ENCODE results near the gene TMEM237.
A peak's percentile ranks its signal among the peaks of the same experiment; 100 is the strongest.

The TMEM237 gene

DNA sequence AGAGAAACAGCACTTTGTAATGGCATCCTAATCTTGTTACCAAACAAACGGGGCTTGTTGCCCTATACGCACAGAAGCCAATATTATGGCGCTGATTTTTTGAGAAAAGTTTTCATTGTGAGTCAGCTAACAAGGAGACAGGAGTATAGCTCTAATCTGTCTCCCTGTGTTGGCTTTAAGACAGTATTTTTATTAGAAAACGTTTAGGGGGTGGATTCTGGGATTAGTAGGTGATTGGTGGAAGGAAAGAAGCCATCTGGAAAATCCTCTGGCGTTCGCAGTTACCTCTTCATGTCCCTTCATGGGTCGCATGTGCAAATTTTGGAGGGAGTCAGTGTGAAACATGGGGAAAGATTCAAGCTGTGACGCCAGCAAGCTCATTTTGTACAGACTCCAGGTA is 698 bp upstream of the TMEM237 start:
- no peaks in the 10 kb centered on the region for H3K27me3 ChIP-seq (replicated peaks; ENCODE audit: control insufficient read depth, insufficient read depth, low read length, poor library complexity, severe bottlenecking)
- no peaks in the 10 kb centered on the region for H3K4me1 ChIP-seq (ENCODE audit: control insufficient read depth, insufficient read depth, low read length, poor library complexity, severe bottlenecking)
- H3K9me3 ChIP-seq (ENCODE audit: control insufficient read depth, low read length), result no peaks in the 10 kb centered on the region
- DNase-seq, result no peak
- no peaks in the 10 kb centered on the region for H3K36me3 ChIP-seq (ENCODE audit: control insufficient read depth, insufficient read depth, low read length)
- H3K27ac ChIP-seq (ENCODE audit: insufficient read depth, low read length, poor library complexity, severe bottlenecking), result no peak overlapping the region
- H3K4me3 ChIP-seq (ENCODE audit: insufficient read depth, low read depth, low read length, poor library complexity, severe bottlenecking), result no peak overlapping the region

DNA sequence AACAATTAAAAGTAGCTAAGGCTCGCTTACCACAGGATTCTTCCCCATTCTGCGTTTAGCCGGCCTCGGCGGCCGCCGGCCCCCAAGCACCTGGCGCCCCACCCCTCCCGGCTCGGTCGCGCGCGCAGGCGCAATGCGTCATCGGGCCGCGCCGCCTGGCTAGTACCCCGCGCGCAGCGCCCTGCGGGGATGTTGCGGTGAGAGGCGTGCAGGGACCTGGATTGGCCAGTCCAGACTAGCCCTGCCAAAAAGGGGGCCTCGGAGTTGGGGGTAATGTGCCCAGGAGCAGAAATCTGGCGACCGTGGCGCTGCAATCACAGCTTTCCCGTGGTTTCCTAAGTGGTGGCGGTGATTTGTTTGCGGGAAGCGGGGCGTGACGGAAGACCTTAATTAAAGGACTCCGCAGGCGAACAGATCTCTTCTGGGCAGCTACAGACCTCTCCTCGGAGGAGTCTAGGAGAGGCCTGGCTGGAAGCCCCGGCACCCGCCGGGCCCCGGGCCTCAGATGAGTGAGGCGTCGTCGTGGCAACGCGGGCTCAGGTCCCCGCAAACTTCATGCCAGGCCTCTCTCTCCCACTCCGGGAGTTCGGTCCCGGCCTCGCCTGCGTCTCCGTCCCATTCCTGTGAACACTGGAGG is 606 bp downstream of the TMEM237 start:
- Histone ChIP-seq H3K27me3 (replicated peaks; ENCODE audit: control insufficient read depth, insufficient read depth, low read length, poor library complexity, severe bottlenecking) (no peaks in the 10 kb centered on the region), H3K4me3 (ENCODE audit: insufficient read depth, low read depth, low read length, poor library complexity, severe bottlenecking) (peak overlapping the region; percentile 99), H3K4me1 (ENCODE audit: control insufficient read depth, insufficient read depth, low read length, poor library complexity, severe bottlenecking) (no peaks in the 10 kb centered on the region), H3K27ac (ENCODE audit: insufficient read depth, low read length, poor library complexity, severe bottlenecking) (peak overlapping the region; percentile 90), H3K9me3 (ENCODE audit: control insufficient read depth, low read length) (no peaks in the 10 kb centered on the region), H3K36me3 (ENCODE audit: control insufficient read depth, insufficient read depth, low read length) (no peaks in the 10 kb centered on the region)
- DNase-seq, result peak; percentile 71 to 79 (median 74)

GRCh38 chr2:201642086-201642578 is 1.2 kb downstream of the TMEM237 start:
- Histone ChIP-seq H3K36me3 (ENCODE audit: control insufficient read depth, insufficient read depth, low read length) (no peaks in the 10 kb centered on the region), H3K4me1 (ENCODE audit: control insufficient read depth, insufficient read depth, low read length, poor library complexity, severe bottlenecking) (no peaks in the 10 kb centered on the region), H3K27ac (ENCODE audit: insufficient read depth, low read length, poor library complexity, severe bottlenecking) (peak overlapping the region; percentile 90), H3K27me3 (replicated peaks; ENCODE audit: control insufficient read depth, insufficient read depth, low read length, poor library complexity, severe bottlenecking) (no peaks in the 10 kb centered on the region), H3K9me3 (ENCODE audit: control insufficient read depth, low read length) (no peaks in the 10 kb centered on the region), H3K4me3 (ENCODE audit: insufficient read depth, low read depth, low read length, poor library complexity, severe bottlenecking) (peak overlapping the region; percentile 99)
- no peak for DNase-seq

GRCh38 chr2:201639205-201639604 is 4.1 kb downstream of the TMEM237 start:
- no peak for DNase-seq
- Histone ChIP-seq H3K4me1 (ENCODE audit: control insufficient read depth, insufficient read depth, low read length, poor library complexity, severe bottlenecking) (no peaks in the 10 kb centered on the region), H3K36me3 (ENCODE audit: control insufficient read depth, insufficient read depth, low read length) (no peaks in the 10 kb centered on the region), H3K9me3 (ENCODE audit: control insufficient read depth, low read length) (no peaks in the 10 kb centered on the region), H3K27ac (ENCODE audit: insufficient read depth, low read length, poor library complexity, severe bottlenecking) (no peak overlapping the region), H3K4me3 (ENCODE audit: insufficient read depth, low read depth, low read length, poor library complexity, severe bottlenecking) (no peak overlapping the region), H3K27me3 (replicated peaks; ENCODE audit: control insufficient read depth, insufficient read depth, low read length, poor library complexity, severe bottlenecking) (no peaks in the 10 kb centered on the region)

DNA sequence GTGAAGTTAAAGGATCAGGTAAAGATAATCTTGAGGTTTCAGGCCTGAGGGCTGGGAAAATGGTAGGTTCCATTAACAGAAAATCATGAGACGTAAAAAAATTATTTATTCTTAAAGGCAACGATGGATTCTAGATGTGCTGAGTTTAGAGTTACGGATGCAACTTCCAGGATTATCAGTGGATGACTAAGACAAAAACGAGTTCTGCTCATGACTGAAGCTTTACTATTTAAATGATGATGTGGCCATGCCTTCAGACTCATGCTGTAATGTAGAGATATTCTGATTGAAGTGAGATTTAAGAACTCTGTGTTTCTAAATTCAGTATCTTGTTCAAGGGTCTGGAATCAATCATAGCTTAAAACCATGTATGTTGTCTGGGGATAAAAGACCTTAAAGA is 5.0 kb downstream of the TMEM237 start:
- no peak overlapping the region for H3K27ac ChIP-seq (ENCODE audit: insufficient read depth, low read length, poor library complexity, severe bottlenecking)
- H3K4me1 ChIP-seq (ENCODE audit: control insufficient read depth, insufficient read depth, low read length, poor library complexity, severe bottlenecking), result no peaks in the 10 kb centered on the region
- no peak for DNase-seq
- H3K9me3 ChIP-seq (ENCODE audit: control insufficient read depth, low read length), result no peaks in the 10 kb centered on the region
- H3K4me3 ChIP-seq (ENCODE audit: insufficient read depth, low read depth, low read length, poor library complexity, severe bottlenecking), result no peak overlapping the region
- H3K36me3 ChIP-seq (ENCODE audit: control insufficient read depth, insufficient read depth, low read length), result no peaks in the 10 kb centered on the region
- no peaks in the 10 kb centered on the region for H3K27me3 ChIP-seq (replicated peaks; ENCODE audit: control insufficient read depth, insufficient read depth, low read length, poor library complexity, severe bottlenecking)

GRCh38 chr2:201633661-201634249 is 9.5 kb downstream of the TMEM237 start:
- H3K36me3 ChIP-seq (ENCODE audit: control insufficient read depth, insufficient read depth, low read length), result no peaks in the 10 kb centered on the region
- H3K27me3 ChIP-seq (replicated peaks; ENCODE audit: control insufficient read depth, insufficient read depth, low read length, poor library complexity, severe bottlenecking), result no peaks in the 10 kb centered on the region
- no peak overlapping the region for H3K27ac ChIP-seq (ENCODE audit: insufficient read depth, low read length, poor library complexity, severe bottlenecking)
- H3K4me3 ChIP-seq (ENCODE audit: insufficient read depth, low read depth, low read length, poor library complexity, severe bottlenecking), result no peak overlapping the region
- H3K4me1 ChIP-seq (ENCODE audit: control insufficient read depth, insufficient read depth, low read length, poor library complexity, severe bottlenecking), result no peaks in the 10 kb centered on the region
- H3K9me3 ChIP-seq (ENCODE audit: control insufficient read depth, low read length), result no peaks in the 10 kb centered on the region
- no peak for DNase-seq

DNA sequence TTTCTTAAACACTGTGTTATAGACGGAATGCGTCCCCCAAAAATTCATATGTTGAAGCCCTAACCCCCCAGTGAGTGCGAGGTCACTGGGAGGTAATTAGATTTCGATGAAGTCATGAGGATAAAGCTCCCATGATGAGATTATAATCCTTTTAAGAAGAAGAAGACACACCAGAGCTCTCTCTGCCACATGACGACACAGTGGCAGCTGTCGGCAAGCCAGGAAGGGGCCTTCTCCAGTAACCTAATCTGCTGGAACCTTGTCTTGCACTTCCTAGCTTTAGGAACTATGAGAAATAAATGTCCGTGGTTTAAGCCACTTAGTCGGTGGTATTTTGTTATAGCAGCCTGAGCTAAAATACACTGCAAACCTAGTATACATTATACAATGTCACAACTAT is 12.3 kb downstream of the TMEM237 start:
- Histone ChIP-seq H3K36me3 (ENCODE audit: control insufficient read depth, insufficient read depth, low read length) (no peaks in the 10 kb centered on the region), H3K9me3 (ENCODE audit: control insufficient read depth, low read length) (no peaks in the 10 kb centered on the region), H3K4me3 (ENCODE audit: insufficient read depth, low read depth, low read length, poor library complexity, severe bottlenecking) (no peak overlapping the region), H3K4me1 (ENCODE audit: control insufficient read depth, insufficient read depth, low read length, poor library complexity, severe bottlenecking) (no peaks in the 10 kb centered on the region), H3K27me3 (replicated peaks; ENCODE audit: control insufficient read depth, insufficient read depth, low read length, poor library complexity, severe bottlenecking) (no peaks in the 10 kb centered on the region), H3K27ac (ENCODE audit: insufficient read depth, low read length, poor library complexity, severe bottlenecking) (no peak overlapping the region)
- DNase-seq, result no peak

- H3K27ac ChIP-seq (ENCODE audit: insufficient read depth, low read length, poor library complexity, severe bottlenecking), result no peak overlapping the region
- DNase-seq, result no peak
- H3K27me3 ChIP-seq (replicated peaks; ENCODE audit: control insufficient read depth, insufficient read depth, low read length, poor library complexity, severe bottlenecking), result no peaks in the 10 kb centered on the region
- H3K4me1 ChIP-seq (ENCODE audit: control insufficient read depth, insufficient read depth, low read length, poor library complexity, severe bottlenecking), result no peaks in the 10 kb centered on the region
- H3K36me3 ChIP-seq (ENCODE audit: control insufficient read depth, insufficient read depth, low read length), result no peaks in the 10 kb centered on the region
- H3K9me3 ChIP-seq (ENCODE audit: control insufficient read depth, low read length), result no peaks in the 10 kb centered on the region
- H3K4me3 ChIP-seq (ENCODE audit: insufficient read depth, low read depth, low read length, poor library complexity, severe bottlenecking), result no peak overlapping the region
Measured at GRCh38 chr2:201630577-201630976, 12.7 kb downstream of the TMEM237 start.

DNA sequence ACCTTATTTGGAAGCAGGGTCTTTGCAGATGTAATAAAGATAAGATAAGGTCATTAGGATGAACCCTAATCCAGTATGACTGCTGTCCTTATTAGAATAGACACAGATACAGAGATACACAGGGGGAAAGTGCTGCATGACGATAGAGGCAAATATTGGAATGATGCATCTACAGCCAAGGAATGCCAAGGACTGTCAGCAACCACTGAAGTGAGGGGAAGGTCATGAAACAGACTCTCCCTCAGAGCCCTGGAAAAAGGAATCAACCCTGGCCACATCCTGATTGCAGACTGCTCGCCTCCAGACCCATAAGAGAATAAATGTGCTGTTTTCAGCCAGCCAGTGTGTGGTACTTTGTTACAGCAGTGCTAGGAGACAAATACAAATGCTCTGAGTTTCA is 14.8 kb downstream of the TMEM237 start:
- H3K36me3 ChIP-seq (ENCODE audit: control insufficient read depth, insufficient read depth, low read length), result no peaks in the 10 kb centered on the region

GRCh38 chr2:201622306-201622970 is 20.9 kb downstream of the TMEM237 start:
- H3K4me1 ChIP-seq (ENCODE audit: control insufficient read depth, insufficient read depth, low read length, poor library complexity, severe bottlenecking), result no peaks in the 10 kb centered on the region
- no peak for DNase-seq
- H3K27me3 ChIP-seq (replicated peaks; ENCODE audit: control insufficient read depth, insufficient read depth, low read length, poor library complexity, severe bottlenecking), result no peaks in the 10 kb centered on the region
- no peaks in the 10 kb centered on the region for H3K36me3 ChIP-seq (ENCODE audit: control insufficient read depth, insufficient read depth, low read length)
- no peak overlapping the region for H3K27ac ChIP-seq (ENCODE audit: insufficient read depth, low read length, poor library complexity, severe bottlenecking)
- no peak overlapping the region for H3K4me3 ChIP-seq (ENCODE audit: insufficient read depth, low read depth, low read length, poor library complexity, severe bottlenecking)
- H3K9me3 ChIP-seq (ENCODE audit: control insufficient read depth, low read length), result no peaks in the 10 kb centered on the region

More for the DNA sequence above, 14.8 kb downstream of the TMEM237 start:
- H3K27ac ChIP-seq (ENCODE audit: insufficient read depth, low read length, poor library complexity, severe bottlenecking), result no peak overlapping the region
- H3K4me1 ChIP-seq (ENCODE audit: control insufficient read depth, insufficient read depth, low read length, poor library complexity, severe bottlenecking), result no peaks in the 10 kb centered on the region
- no peaks in the 10 kb centered on the region for H3K9me3 ChIP-seq (ENCODE audit: control insufficient read depth, low read length)
- no peaks in the 10 kb centered on the region for H3K27me3 ChIP-seq (replicated peaks; ENCODE audit: control insufficient read depth, insufficient read depth, low read length, poor library complexity, severe bottlenecking)
- no peak overlapping the region for H3K4me3 ChIP-seq (ENCODE audit: insufficient read depth, low read depth, low read length, poor library complexity, severe bottlenecking)
- no peak for DNase-seq

Measured in effector memory CD4-positive, alpha-beta T cell (primary cell).